Nephron (organoid): ENCODE results near the gene CREB3L1.

Experiments used
- H3K27ac Mint-ChIP-seq, 3 experiments: 2 replicates each; pipeline ENCODE4 v1.8.0; 2020; ENCODE audit warnings: mixed read lengths in 3 of 3, mild to moderate bottlenecking in 2 of 3, moderate library complexity in 1 of 3
- H3K27me3 Mint-ChIP-seq: 2 replicates; pipeline ENCODE4 v1.8.0; 2021; ENCODE audit warnings: low read depth, mild to moderate bottlenecking, moderate library complexity, mixed read lengths
- H3K36me3 Mint-ChIP-seq: 2 replicates; pipeline ENCODE4 v1.8.0; 2020; ENCODE audit warnings: low read depth, mixed read lengths
- H3K4me1 Mint-ChIP-seq: 2 replicates; pipeline ENCODE4 v1.8.0; 2020; ENCODE audit warnings: mixed read lengths
- H3K4me3 Mint-ChIP-seq, 3 experiments: 2 replicates each; pipeline ENCODE4 v1.8.0; 2020; ENCODE audit warnings: mild to moderate bottlenecking in 3 of 3, mixed read lengths in 3 of 3, moderate library complexity in 2 of 3
- H3K9me3 Mint-ChIP-seq: 2 replicates; pipeline ENCODE4 v1.8.0; 2020; ENCODE audit warnings: mixed read lengths
- TF ChIP-seq, protein P1 (sequence below), 3 experiments: fragments of 200-600 bp; sonication (generic); IDR thresholded peaks; one replicate each; pipeline ENCODE4 v1.5.0; 2021; ENCODE audit warnings: antibody characterized with exemption in 3 of 3; ENCODE audit not compliant: unreplicated experiment in 3 of 3

Gene CREB3L1

DNA sequence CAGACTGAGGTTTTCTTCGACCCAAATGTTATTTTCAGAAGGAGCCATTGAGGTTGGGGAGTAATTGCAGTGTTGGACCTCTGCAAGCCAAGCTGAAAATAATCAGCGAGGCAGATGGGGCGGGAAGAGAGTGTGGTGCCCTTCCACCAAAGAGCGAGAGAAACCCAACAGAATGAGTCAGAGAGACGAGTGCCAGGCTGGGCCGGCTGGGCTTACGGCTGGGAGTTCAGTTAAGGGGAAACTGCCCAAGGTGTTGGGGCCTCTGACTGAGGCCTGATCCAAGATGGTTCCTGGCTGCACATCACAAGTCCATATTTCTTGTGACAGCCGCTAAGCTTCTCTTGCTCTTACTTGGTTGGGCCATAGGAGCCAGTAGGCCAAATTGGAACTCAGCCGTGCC lies 30.4 kb upstream of the CREB3L1 start:
- Mint-ChIP-seq H3K27me3 (no peaks in the 10 kb centered on the region), H3K27ac (no peak overlapping the region), H3K4me3 (no peak overlapping the region), H3K36me3 (no peaks in the 10 kb centered on the region), H3K4me1 (peaks cover 54% of the 10 kb centered on the region), H3K9me3 (no peaks in the 10 kb centered on the region)
- TF ChIP-seq, protein P1, sequence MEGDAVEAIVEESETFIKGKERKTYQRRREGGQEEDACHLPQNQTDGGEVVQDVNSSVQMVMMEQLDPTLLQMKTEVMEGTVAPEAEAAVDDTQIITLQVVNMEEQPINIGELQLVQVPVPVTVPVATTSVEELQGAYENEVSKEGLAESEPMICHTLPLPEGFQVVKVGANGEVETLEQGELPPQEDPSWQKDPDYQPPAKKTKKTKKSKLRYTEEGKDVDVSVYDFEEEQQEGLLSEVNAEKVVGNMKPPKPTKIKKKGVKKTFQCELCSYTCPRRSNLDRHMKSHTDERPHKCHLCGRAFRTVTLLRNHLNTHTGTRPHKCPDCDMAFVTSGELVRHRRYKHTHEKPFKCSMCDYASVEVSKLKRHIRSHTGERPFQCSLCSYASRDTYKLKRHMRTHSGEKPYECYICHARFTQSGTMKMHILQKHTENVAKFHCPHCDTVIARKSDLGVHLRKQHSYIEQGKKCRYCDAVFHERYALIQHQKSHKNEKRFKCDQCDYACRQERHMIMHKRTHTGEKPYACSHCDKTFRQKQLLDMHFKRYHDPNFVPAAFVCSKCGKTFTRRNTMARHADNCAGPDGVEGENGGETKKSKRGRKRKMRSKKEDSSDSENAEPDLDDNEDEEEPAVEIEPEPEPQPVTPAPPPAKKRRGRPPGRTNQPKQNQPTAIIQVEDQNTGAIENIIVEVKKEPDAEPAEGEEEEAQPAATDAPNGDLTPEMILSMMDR (IDR thresholded peaks at IDR 0.05; ENCODE audit: unreplicated experiment in 3 of 3) = no peak

DNA sequence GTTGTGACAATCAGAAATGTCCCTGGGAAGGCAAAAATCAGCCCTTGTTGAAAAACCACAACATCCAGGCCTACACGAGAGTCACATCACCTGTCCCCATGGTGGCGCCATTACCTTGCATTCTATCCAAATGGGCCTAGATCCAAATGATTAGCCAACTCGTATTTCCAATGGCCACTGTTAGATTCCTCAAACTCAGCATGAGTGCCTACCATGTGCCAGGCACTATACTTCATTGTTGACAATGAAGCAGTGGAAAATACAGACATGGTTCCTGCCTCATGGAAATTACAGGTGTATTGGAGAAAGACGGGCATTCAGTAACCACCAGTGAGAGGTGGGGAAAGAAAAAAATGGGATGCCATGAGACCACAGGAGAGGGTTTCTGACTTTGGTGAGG lies 29.8 kb upstream of the CREB3L1 start:
- peaks cover 48% of the 10 kb centered on the region for H3K4me1 Mint-ChIP-seq
- H3K27ac Mint-ChIP-seq = peak overlapping the region in 1 of 3 experiments; percentile 16
- H3K36me3 Mint-ChIP-seq = no peaks in the 10 kb centered on the region
- H3K9me3 Mint-ChIP-seq = no peaks in the 10 kb centered on the region
- TF ChIP-seq, protein P1 (IDR thresholded peaks at IDR 0.05; ENCODE audit: unreplicated experiment in 3 of 3) = peak; percentile 33 to 56 (median 54)
- H3K4me3 Mint-ChIP-seq = no peak overlapping the region
- H3K27me3 Mint-ChIP-seq = no peaks in the 10 kb centered on the region

DNA sequence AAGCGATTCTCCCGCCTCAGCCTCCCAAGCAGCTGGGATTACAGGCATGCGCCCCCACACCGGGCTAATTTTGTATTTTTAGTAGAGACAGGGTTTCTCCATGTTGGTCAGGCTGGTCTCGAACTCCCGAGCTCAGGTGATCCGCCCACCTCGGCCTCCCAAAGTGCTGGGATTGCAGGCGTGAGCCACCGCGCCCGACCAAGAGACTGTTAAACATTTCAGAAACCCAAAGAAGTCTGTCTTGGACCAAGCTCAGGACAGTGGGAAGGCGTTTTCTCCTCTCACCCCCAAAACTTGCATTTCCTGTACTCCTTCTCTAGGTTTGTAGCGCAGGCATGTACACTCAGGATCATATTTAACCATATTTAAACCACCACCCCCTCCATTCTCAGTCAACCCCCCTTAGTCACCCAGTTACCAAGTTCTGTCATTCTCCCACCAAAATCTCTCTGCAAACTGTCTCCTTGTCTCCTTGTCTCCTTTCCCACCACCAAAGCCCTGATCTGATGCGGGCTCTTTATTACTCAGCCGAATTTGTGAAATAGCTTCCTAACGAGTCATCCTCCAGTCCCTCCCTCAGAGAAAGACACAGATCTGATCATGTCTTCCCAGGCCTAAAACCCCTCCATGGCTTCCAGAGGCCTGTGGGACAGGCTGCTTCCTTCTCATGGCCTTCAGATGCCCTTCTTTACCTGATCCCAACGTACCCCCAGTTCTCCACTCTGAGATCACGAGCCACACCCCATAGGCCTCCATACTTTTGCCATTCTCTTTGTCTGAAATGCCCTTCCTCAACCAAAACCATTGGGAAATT lies 29.0 kb upstream of the CREB3L1 start:
- peak overlapping the region in 2 of 3 experiments; percentile 65 to 87 for H3K27ac Mint-ChIP-seq
- H3K27me3 Mint-ChIP-seq = no peaks in the 10 kb centered on the region
- peaks cover 40% of the 10 kb centered on the region for H3K4me1 Mint-ChIP-seq
- TF ChIP-seq, protein P1 (IDR thresholded peaks at IDR 0.05; ENCODE audit: unreplicated experiment in 3 of 3) = no peak
- no peaks in the 10 kb centered on the region for H3K36me3 Mint-ChIP-seq
- no peak overlapping the region for H3K4me3 Mint-ChIP-seq
- H3K9me3 Mint-ChIP-seq = no peaks in the 10 kb centered on the region

DNA sequence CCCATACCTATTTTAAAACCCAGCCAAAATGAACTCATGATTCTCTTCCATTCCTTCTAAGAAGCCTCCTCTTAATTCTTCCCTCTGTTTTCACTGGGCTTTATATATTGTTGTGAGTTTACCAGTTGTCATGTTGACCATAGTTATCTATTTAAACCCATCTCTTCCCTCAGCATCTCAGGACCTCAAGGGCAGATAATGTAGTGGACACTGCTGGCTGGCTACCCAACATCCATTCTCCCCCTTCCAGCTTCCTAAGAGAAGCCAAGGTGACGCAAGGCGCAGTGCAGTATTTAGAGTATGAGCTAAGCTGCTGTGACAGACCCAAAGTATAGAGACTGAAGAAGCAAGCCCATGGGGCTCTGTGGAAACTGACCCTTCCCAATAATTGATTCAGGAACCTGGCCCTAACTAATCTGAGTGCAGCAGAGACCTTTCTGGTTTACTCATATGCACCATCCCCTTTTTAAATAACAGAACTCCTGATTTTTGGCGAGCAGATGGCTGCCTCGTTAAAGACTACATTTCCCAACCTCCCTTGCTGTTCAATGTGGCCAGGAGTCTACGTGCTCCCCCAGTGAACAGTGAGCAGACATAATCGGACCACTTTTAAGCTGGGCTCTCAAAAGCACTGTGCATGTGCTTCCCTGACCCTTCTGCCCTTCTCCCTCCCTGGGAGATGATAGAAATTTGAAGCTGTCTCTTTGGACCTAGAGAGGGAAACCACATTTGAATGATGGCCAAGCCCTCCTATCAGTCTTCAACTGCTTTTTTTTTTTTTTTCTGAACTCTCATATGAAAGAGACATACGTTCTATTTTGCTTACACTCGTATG lies 28.1 kb upstream of the CREB3L1 start:
- Mint-ChIP-seq H3K9me3 (no peaks in the 10 kb centered on the region), H3K27ac (peak overlapping the region in 2 of 3 experiments; percentile 65 to 87), H3K4me1 (peaks cover 36% of the 10 kb centered on the region), H3K4me3 (peak overlapping the region in 1 of 3 experiments; percentile 23), H3K27me3 (no peaks in the 10 kb centered on the region), H3K36me3 (no peaks in the 10 kb centered on the region)
- TF ChIP-seq, protein P1 (IDR thresholded peaks at IDR 0.05; ENCODE audit: unreplicated experiment in 3 of 3) = no peak

DNA sequence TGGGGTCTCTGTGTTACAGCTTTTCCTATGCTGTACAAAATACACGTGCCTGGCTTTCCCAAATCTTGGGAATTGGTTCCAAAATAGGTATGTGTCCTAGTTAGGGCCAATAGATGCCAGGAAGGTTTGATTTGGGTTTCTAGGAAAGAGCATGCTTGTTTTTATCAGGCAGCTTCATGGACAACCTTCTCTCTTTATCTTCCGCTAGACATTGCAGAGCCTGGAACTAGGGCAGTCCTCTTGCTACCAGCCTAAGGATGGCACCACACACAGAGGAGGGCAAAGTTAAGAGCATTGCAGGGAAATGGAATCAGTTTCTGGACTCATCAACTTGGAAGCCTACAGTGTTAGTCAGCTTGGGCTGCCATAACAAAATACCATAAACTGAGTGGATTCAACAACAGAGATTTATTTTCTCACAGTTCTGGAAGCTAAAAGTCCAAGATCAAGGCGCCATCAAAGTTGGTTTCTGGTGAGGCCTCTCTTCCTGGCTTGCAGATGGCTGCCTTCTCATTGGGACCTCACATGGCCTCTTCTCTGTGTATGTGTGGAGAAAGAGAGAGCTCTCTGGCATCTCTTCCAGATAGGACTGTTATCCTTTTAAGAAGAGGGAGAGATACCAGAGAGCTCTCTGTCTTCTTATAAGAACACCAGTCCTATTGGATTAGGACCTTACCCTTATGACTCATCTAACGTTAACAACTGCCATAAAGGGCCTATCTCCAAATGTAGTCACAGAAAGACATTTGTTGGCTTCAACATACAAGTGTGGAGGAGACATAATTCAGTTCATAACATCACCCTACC lies 27.3 kb upstream of the CREB3L1 start:
- H3K27ac Mint-ChIP-seq = peak overlapping the region in 2 of 3 experiments; percentile 65 to 87
- H3K27me3 Mint-ChIP-seq = no peaks in the 10 kb centered on the region

More for the DNA sequence above, 27.3 kb upstream of the CREB3L1 start:
- no peaks in the 10 kb centered on the region for H3K9me3 Mint-ChIP-seq
- no peaks in the 10 kb centered on the region for H3K36me3 Mint-ChIP-seq
- H3K4me1 Mint-ChIP-seq = peaks cover 35% of the 10 kb centered on the region
- H3K4me3 Mint-ChIP-seq = no peak overlapping the region
- TF ChIP-seq, protein P1 (IDR thresholded peaks at IDR 0.05; ENCODE audit: unreplicated experiment in 3 of 3) = no peak
